Measurements from ENCODE around the gene ANAPC2. TPM values are rescaled to one million over a fixed set of nuclear protein-coding genes. Genes with fewer than 3 reads are reported as not detected.
A peak's percentile ranks its signal among the peaks of the same experiment; 100 is the strongest.

ANAPC2 gene
- polyA plus RNA-seq, 3 donors, result 1.9 to 76.8 (median 2.0) TPM

DNA sequence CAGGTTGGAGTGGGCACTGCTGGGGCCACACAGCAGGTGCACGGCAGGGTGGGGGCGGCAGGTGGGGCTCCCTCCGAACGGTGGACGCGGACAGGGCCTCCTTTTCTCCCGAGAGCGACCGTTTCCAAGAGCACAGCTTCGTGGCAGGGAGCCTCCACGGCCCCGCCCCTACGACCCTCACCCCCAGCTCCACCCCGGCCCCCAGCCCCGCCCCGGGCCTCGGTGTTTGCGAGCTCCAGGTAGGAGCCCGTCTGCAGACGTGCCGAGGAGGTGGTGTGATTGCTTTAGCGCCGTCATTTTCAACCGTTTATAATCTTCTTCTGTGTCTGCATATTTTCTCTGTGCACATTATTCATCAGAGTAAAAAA lies 40.6 kb downstream of the ANAPC2 start:
- Mint-ChIP-seq H3K4me1 (no peaks in the 10 kb centered on the region), H3K27ac (no peak overlapping the region), H3K27me3 (ENCODE audit: low read depth in 3 of 3) (peaks cover 12 to 28% (median 23%) of the 10 kb centered on the region in 3 donors), H3K4me3 (no peak overlapping the region), H3K9me3 (peaks cover 5 to 20% (median 12%) of the 10 kb centered on the region in 7 donors), H3K36me3 (no peaks in the 10 kb centered on the region)
- intact Hi-C loops (cut with micrococcal nuclease), result no loop called here
- Histone ChIP-seq H3K79me2 (ENCODE audit: insufficient read depth, low read length) (no peaks in the 10 kb centered on the region), H3K27me3 (ENCODE audit: control insufficient read depth in 2 of 2, insufficient read depth in 2 of 2, low read length in 2 of 2) (peaks cover 0 to 3% of the 10 kb centered on the region in 2 donors), H3K9me3 (replicated peaks in 1 of 2; ENCODE audit: control insufficient read depth in 1 of 2, insufficient read depth in 1 of 2, low read length in 2 of 2) (peaks cover 0 to 15% of the 10 kb centered on the region in 2 donors), H2AFZ (ENCODE audit: insufficient read depth, low read depth, low read length, poor library complexity, severe bottlenecking) (no peak overlapping the region), H3K36me3 (replicated peaks in 1 of 2; ENCODE audit: control insufficient read depth in 1 of 2, insufficient read depth in 2 of 2, low read length in 2 of 2) (no peaks in the 10 kb centered on the region), H3K27ac (ENCODE audit: low read depth in 1 of 2, low read length in 2 of 2) (no peak overlapping the region), H4K20me1 (ENCODE audit: insufficient read depth, low read length) (no peaks in the 10 kb centered on the region), H3K9ac (ENCODE audit: insufficient read depth, low read length, poor library complexity, severe bottlenecking) (no peak overlapping the region), H3K4me3 (replicated peaks in 1 of 3; ENCODE audit: low read depth in 2 of 3, low read length in 3 of 3) (no peak overlapping the region), H3K4me1 (ENCODE audit: control insufficient read depth in 1 of 2, insufficient read depth in 2 of 2, low read length in 2 of 2) (no peaks in the 10 kb centered on the region), H3K4me2 (replicated peaks; ENCODE audit: extremely low read depth, low read length, poor library complexity, severe bottlenecking) (no peak overlapping the region)
- TF ChIP-seq, protein P1, sequence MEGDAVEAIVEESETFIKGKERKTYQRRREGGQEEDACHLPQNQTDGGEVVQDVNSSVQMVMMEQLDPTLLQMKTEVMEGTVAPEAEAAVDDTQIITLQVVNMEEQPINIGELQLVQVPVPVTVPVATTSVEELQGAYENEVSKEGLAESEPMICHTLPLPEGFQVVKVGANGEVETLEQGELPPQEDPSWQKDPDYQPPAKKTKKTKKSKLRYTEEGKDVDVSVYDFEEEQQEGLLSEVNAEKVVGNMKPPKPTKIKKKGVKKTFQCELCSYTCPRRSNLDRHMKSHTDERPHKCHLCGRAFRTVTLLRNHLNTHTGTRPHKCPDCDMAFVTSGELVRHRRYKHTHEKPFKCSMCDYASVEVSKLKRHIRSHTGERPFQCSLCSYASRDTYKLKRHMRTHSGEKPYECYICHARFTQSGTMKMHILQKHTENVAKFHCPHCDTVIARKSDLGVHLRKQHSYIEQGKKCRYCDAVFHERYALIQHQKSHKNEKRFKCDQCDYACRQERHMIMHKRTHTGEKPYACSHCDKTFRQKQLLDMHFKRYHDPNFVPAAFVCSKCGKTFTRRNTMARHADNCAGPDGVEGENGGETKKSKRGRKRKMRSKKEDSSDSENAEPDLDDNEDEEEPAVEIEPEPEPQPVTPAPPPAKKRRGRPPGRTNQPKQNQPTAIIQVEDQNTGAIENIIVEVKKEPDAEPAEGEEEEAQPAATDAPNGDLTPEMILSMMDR (IDR thresholded peaks at IDR 0.05), result no peak
- WGBS (ENCODE audit: insufficient coverage), result 31% methylated on average over 6 of the region's 24 CpGs
- DNase-seq, result no peak

- TF ChIP-seq, protein P1 (IDR thresholded peaks at IDR 0.05), result no peak
- no peaks in the 10 kb centered on the region for H3K4me1 ChIP-seq (ENCODE audit: control insufficient read depth in 1 of 2, insufficient read depth in 2 of 2, low read length in 2 of 2)
- H3K4me3 Mint-ChIP-seq, result peak overlapping the region in 1 of 2 donors; percentile 51
- H3K4me2 ChIP-seq (replicated peaks; ENCODE audit: extremely low read depth, low read length, poor library complexity, severe bottlenecking), result no peak overlapping the region
- peaks cover 0 to 15% of the 10 kb centered on the region in 2 donors for H3K9me3 ChIP-seq (replicated peaks in 1 of 2; ENCODE audit: control insufficient read depth in 1 of 2, insufficient read depth in 1 of 2, low read length in 2 of 2)
- no peaks in the 10 kb centered on the region for H3K79me2 ChIP-seq (ENCODE audit: insufficient read depth, low read length)
- no peak for DNase-seq
- no peak overlapping the region for H3K27ac ChIP-seq (ENCODE audit: low read depth in 1 of 2, low read length in 2 of 2)
- intact Hi-C loops (cut with micrococcal nuclease), result no loop called here
- peaks cover 15 to 28% (median 28%) of the 10 kb centered on the region in 3 donors for H3K27me3 Mint-ChIP-seq (ENCODE audit: low read depth in 3 of 3)
- no peak overlapping the region for H2AFZ ChIP-seq (ENCODE audit: insufficient read depth, low read depth, low read length, poor library complexity, severe bottlenecking)
- H3K36me3 Mint-ChIP-seq, result no peaks in the 10 kb centered on the region
- H3K36me3 ChIP-seq (replicated peaks in 1 of 2; ENCODE audit: control insufficient read depth in 1 of 2, insufficient read depth in 2 of 2, low read length in 2 of 2), result no peaks in the 10 kb centered on the region
- peaks cover 5 to 20% (median 12%) of the 10 kb centered on the region in 7 donors for H3K9me3 Mint-ChIP-seq
- H3K9ac ChIP-seq (ENCODE audit: insufficient read depth, low read length, poor library complexity, severe bottlenecking), result no peak overlapping the region
- H3K4me3 ChIP-seq (replicated peaks in 1 of 3; ENCODE audit: low read depth in 2 of 3, low read length in 3 of 3), result no peak overlapping the region
- no peaks in the 10 kb centered on the region for H4K20me1 ChIP-seq (ENCODE audit: insufficient read depth, low read length)
- H3K4me1 Mint-ChIP-seq, result no peaks in the 10 kb centered on the region
- peaks cover 0 to 3% of the 10 kb centered on the region in 2 donors for H3K27me3 ChIP-seq (ENCODE audit: control insufficient read depth in 2 of 2, insufficient read depth in 2 of 2, low read length in 2 of 2)
- peak overlapping the region in 1 of 7 donors; percentile 64 for H3K27ac Mint-ChIP-seq
- WGBS (ENCODE audit: insufficient coverage), result 91% methylated on average over 21 of the region's 26 CpGs
These were observed 41.1 kb downstream of the ANAPC2 start for GRCh38 chr9:137147091-137147792.

Measured in CD14-positive monocyte (primary cell).